Astrocyte of the cerebellum (primary cell): Measurements from ENCODE around the gene RFFL.

ENCODE experiments used
- DNase-seq: peaks from one replicate; pipeline ENCODE4 v3.0.0-alpha.2; 2011; ENCODE audit warnings: low read depth
- H3K4me3 ChIP-seq: 2 replicates; pipeline ENCODE4 v1.5.1; 2011; ENCODE audit warnings: mild to moderate bottlenecking, low read depth, low read length, moderate library complexity
- CTCF ChIP-seq: IDR thresholded peaks from 2 replicates; pipeline ENCODE4 v1.5.1; 2012; ENCODE audit warnings: low read length, low read depth, moderate library complexity, mild to moderate bottlenecking; ENCODE audit errors: missing control alignments
- in situ Hi-C: cut with HindIII; loops from 2 replicates; pipeline ENCODE4 v1.10.0; 2017; ENCODE audit warnings: low sequenced_read_pairs

The RFFL gene

GRCh38 chr17:34980681-34981537, 82.6 kb downstream of the RFFL start:
- TF ChIP-seq CTCF = peak; percentile 36
- DNase-seq = peak; percentile 59
- H3K4me3 ChIP-seq = peak overlapping the region; percentile 82
- in situ Hi-C loops = loop anchor here (25.0 kb wide), 1 partner anchor 606 kb away; the partner anchor contains the start of genes AP2B1 and PEX12

- TF ChIP-seq CTCF = no peak
- peak; percentile 85 for DNase-seq
- H3K4me3 ChIP-seq = peak within 1 kb of the TSS; percentile 82
- in situ Hi-C loops = loop anchor here (25.0 kb wide), 1 partner anchor 607 kb away; the partner anchor contains the start of genes AP2B1 and PEX12
These were observed 83.2 kb downstream of the RFFL start, which contains the start of gene LIG3 for GRCh38 chr17:34980353-34980680. Gene LIG3, plus strand, starts transcription at chr17:34980512. Its CDS starts 2,494 bp downstream, at chr17:34983006.

- in situ Hi-C loops = loop anchor here (25.0 kb wide), 1 partner anchor 608 kb away; the partner anchor contains the start of genes AP2B1 and PEX12
- no peak for DNase-seq
- no peak for TF ChIP-seq CTCF
These were observed 83.7 kb downstream of the RFFL start for GRCh38 chr17:34979650-34980352.

GRCh38 chr17:34979153-34979552, 84.4 kb downstream of the RFFL start:
- no peak for TF ChIP-seq CTCF
- DNase-seq = no peak
- in situ Hi-C loops = loop anchor here (25.0 kb wide), 1 partner anchor 608 kb away; the partner anchor contains the start of genes AP2B1 and PEX12
- H3K4me3 ChIP-seq = no peak overlapping the region

More at GRCh38 chr17:34979650-34980352, 83.7 kb downstream of the RFFL start:
- H3K4me3 ChIP-seq = peak overlapping the region; percentile 82

- H3K4me3 ChIP-seq = no peak overlapping the region
- in situ Hi-C loops = loop anchor here (25.0 kb wide), 1 partner anchor 612 kb away; the partner anchor contains the start of genes AP2B1 and PEX12
- no peak for TF ChIP-seq CTCF
- DNase-seq = no peak
These were observed 88.4 kb downstream of the RFFL start for GRCh38 chr17:34974794-34975785.
